Fibroblast of lung (primary cell): Measurements from ENCODE around the gene ATP2B2.

Experiments
- CTCF ChIP-seq, 2 donors: IDR thresholded peaks in 1 of 2; conservative IDR thresholded peaks in 1 of 2; 1 replicate in 1 of 2; 2 replicates in 1 of 2; pipeline ENCODE4 v1.5.1; 2011 to 2012; ENCODE audit warnings: low read length in 2 of 2, control low read depth in 1 of 2, inconsistent platforms in 1 of 2, low read depth in 1 of 2, mild to moderate bottlenecking in 1 of 2
- EZH2 ChIP-seq: IDR thresholded peaks from 2 replicates; pipeline ENCODE4 v1.5.1; 2012; ENCODE audit warnings: low read length, control low read depth, mild to moderate bottlenecking; ENCODE audit errors: missing control alignments

- TF ChIP-seq CTCF (conservative IDR thresholded peaks at IDR 0.05 in 1 of 2, IDR thresholded peaks at IDR 0.05 in 1 of 2; ENCODE audit: low read depth in 1 of 2, low read length in 2 of 2) (no peak), EZH2 (no peak)
These were observed 71.0 kb downstream of the ATP2B2 start for GRCh38 chr3:10434144-10434937.
